ENCODE results near the gene RSRC1.

DNA sequence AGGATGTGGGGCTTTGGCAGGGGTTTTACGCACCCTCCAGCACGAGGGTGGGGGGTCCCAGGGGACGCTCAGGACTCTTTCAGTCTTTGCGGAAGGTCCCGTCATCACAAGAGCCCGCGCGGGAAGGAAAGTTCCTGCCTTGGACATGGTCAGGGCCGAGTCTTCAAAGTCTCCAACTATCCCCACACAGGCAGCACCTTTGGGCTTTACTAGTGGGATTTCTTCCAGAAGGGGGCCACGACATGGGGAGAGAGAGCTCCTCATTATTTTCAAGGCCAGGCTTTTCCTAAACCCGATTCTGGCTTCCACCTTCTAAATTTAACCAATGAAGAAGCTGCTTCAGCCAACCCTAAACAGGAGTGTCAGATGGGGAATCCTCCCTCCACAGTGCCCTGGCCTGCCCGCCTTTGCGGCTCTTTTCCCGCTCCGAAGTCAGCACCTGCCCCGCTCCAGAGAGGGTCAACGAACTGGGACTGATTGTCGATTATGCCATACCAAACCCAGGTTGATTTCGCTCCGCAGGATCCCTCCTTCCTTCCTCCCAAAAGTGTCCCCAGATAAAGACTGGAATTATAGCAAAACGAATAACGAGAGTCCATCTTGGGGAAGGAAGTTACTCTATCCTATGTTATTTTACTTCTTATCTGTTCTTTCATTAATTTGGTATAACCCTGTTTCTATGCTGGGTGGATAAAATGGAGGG lies 14.6 kb upstream of the RSRC1 start:
- TF ChIP-seq, protein P1, sequence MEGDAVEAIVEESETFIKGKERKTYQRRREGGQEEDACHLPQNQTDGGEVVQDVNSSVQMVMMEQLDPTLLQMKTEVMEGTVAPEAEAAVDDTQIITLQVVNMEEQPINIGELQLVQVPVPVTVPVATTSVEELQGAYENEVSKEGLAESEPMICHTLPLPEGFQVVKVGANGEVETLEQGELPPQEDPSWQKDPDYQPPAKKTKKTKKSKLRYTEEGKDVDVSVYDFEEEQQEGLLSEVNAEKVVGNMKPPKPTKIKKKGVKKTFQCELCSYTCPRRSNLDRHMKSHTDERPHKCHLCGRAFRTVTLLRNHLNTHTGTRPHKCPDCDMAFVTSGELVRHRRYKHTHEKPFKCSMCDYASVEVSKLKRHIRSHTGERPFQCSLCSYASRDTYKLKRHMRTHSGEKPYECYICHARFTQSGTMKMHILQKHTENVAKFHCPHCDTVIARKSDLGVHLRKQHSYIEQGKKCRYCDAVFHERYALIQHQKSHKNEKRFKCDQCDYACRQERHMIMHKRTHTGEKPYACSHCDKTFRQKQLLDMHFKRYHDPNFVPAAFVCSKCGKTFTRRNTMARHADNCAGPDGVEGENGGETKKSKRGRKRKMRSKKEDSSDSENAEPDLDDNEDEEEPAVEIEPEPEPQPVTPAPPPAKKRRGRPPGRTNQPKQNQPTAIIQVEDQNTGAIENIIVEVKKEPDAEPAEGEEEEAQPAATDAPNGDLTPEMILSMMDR (IDR thresholded peaks at IDR 0.05), result no peak
- peak in 1 of 2 donors; percentile 20 for TF ChIP-seq POLR2AphosphoS5 (IDR thresholded peaks at IDR 0.05; ENCODE audit: insufficient read depth in 1 of 2, low read depth in 1 of 2)
